ENCODE data around the gene NCBP3.

The NCBP3 gene, protein sequence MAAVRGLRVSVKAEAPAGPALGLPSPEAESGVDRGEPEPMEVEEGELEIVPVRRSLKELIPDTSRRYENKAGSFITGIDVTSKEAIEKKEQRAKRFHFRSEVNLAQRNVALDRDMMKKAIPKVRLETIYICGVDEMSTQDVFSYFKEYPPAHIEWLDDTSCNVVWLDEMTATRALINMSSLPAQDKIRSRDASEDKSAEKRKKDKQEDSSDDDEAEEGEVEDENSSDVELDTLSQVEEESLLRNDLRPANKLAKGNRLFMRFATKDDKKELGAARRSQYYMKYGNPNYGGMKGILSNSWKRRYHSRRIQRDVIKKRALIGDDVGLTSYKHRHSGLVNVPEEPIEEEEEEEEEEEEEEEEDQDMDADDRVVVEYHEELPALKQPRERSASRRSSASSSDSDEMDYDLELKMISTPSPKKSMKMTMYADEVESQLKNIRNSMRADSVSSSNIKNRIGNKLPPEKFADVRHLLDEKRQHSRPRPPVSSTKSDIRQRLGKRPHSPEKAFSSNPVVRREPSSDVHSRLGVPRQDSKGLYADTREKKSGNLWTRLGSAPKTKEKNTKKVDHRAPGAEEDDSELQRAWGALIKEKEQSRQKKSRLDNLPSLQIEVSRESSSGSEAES

DNA sequence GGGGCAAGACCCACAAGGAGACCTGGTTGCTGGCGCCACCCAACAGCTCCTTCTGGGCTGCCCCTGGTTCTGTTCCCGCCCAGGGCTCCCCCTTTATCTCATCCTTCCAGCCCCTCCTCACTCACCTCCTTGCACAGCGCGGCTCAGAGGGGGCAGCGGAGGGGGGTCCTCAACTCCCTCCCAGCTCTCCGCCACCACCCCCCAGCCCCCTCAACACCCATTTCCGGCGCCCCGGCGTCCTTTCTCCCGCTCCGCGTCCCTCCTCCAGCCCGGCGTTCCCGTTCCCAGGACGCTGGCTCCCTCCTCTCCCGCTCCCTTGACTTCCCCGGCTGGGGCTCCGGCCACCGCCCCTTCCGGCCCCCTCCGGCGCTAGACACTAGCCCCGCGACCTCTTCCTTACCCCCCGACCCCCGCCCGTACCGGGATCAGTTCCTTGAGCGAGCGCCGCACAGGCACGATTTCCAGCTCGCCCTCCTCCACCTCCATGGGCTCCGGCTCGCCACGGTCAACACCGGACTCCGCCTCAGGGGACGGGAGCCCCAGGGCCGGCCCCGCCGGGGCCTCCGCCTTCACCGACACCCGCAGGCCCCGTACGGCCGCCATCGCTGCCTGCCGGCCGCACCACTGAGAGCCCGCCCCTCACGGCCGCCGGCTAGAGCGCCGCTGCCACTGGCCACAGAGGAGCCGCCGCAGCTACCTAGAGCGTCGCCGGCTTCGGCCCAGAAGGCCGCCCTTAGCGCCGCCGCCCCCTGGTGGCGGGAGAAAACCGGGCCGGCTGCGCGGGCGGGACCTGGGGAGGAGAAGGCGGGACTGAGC, at the start of gene NCBP3:
TSS of gene NCBP3 (minus strand) at position 626 of the 816 bp plus-strand sequence. CDS start at position 603, 23 bp downstream.
- Histone ChIP-seq H3K9ac (peak within 1 kb of the TSS; percentile 88), H2AFZ (peak within 1 kb of the TSS; percentile 97), H3K4me2 (ENCODE audit: low read length) (peak within 1 kb of the TSS; percentile 50), H3K27me3 (ENCODE audit: control insufficient read depth, insufficient read depth, low read length) (no peaks in the 10 kb centered on the region), H3K36me3 (ENCODE audit: control insufficient read depth, insufficient read depth, low read length) (no peaks in the 10 kb centered on the region), H3K4me3 (ENCODE audit: low read depth, low read length) (peak within 1 kb of the TSS; percentile 97), H3K4me1 (no peaks in the 10 kb centered on the region), H3K79me2 (peaks cover 10% of the 10 kb centered on the region), H3K9me3 (ENCODE audit: control insufficient read depth, low read length) (no peaks in the 10 kb centered on the region), H3K27ac (peak within 1 kb of the TSS; percentile 82)
- TF ChIP-seq, protein P1, sequence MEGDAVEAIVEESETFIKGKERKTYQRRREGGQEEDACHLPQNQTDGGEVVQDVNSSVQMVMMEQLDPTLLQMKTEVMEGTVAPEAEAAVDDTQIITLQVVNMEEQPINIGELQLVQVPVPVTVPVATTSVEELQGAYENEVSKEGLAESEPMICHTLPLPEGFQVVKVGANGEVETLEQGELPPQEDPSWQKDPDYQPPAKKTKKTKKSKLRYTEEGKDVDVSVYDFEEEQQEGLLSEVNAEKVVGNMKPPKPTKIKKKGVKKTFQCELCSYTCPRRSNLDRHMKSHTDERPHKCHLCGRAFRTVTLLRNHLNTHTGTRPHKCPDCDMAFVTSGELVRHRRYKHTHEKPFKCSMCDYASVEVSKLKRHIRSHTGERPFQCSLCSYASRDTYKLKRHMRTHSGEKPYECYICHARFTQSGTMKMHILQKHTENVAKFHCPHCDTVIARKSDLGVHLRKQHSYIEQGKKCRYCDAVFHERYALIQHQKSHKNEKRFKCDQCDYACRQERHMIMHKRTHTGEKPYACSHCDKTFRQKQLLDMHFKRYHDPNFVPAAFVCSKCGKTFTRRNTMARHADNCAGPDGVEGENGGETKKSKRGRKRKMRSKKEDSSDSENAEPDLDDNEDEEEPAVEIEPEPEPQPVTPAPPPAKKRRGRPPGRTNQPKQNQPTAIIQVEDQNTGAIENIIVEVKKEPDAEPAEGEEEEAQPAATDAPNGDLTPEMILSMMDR (IDR thresholded peaks at IDR 0.05), result peak; percentile 98

DNA sequence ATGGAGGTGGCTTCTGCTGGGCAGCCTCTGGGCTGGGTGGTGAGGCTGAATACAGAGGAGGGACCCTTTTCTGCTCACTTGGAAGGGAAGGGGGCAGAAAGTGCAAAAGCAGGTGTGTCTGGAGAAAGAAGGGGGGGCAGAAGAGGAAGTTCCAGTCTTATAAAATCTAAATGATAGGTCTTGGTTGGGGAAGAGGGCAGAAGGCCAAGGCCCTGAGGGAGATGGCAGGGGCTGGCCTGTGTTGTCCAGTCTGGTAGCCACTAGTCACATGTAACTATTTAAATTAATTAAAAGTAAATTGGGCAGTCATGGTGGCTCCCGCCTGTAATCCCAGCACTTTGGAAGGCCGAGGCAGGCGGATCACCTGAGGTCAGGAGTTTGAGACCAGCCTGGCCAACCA, 49.3 kb upstream of the NCBP3 start:
- Histone ChIP-seq H3K9ac (no peak overlapping the region), H3K79me2 (no peaks in the 10 kb centered on the region), H3K4me2 (ENCODE audit: low read length) (no peak overlapping the region), H3K4me3 (ENCODE audit: low read depth, low read length) (no peak overlapping the region), H3K36me3 (ENCODE audit: control insufficient read depth, insufficient read depth, low read length) (no peaks in the 10 kb centered on the region), H3K27me3 (ENCODE audit: control insufficient read depth, insufficient read depth, low read length) (no peaks in the 10 kb centered on the region), H3K27ac (peak overlapping the region; percentile 67), H3K9me3 (ENCODE audit: control insufficient read depth, low read length) (no peaks in the 10 kb centered on the region), H2AFZ (peak overlapping the region; percentile 54), H3K4me1 (peaks cover 10% of the 10 kb centered on the region)
- TF ChIP-seq, protein P1 (IDR thresholded peaks at IDR 0.05), result no peak

DNA sequence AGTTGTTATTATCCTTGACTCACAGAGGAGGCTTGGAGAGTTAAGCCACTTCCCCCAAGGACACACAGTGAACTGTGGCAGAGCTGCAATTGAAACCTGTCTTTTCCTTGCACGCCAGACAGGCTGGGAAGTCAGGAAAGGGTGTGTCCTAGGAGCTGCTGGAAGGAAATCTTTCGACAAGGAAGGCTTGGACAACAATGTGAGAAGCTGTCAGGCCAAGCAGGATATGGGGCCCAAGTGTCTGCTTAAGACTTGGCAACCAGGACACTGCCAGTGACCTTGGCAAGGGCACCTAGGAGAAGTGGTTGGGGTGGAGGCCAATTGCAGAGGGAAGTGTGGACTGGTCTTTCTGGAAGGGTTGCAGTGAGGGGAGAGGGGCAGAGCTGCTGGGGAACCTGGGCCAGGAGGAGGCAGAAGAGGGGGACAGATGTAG, 48.9 kb upstream of the NCBP3 start:
- H3K4me2 ChIP-seq (ENCODE audit: low read length), result no peak overlapping the region
- no peaks in the 10 kb centered on the region for H3K36me3 ChIP-seq (ENCODE audit: control insufficient read depth, insufficient read depth, low read length)
- H3K9ac ChIP-seq, result no peak overlapping the region
- no peaks in the 10 kb centered on the region for H3K27me3 ChIP-seq (ENCODE audit: control insufficient read depth, insufficient read depth, low read length)
- peaks cover 10% of the 10 kb centered on the region for H3K4me1 ChIP-seq
- TF ChIP-seq, protein P1 (IDR thresholded peaks at IDR 0.05), result no peak
- peak overlapping the region; percentile 54 for H2AFZ ChIP-seq
- H3K9me3 ChIP-seq (ENCODE audit: control insufficient read depth, low read length), result no peaks in the 10 kb centered on the region
- peak overlapping the region; percentile 67 for H3K27ac ChIP-seq
- no peak overlapping the region for H3K4me3 ChIP-seq (ENCODE audit: low read depth, low read length)
- no peaks in the 10 kb centered on the region for H3K79me2 ChIP-seq

DNA sequence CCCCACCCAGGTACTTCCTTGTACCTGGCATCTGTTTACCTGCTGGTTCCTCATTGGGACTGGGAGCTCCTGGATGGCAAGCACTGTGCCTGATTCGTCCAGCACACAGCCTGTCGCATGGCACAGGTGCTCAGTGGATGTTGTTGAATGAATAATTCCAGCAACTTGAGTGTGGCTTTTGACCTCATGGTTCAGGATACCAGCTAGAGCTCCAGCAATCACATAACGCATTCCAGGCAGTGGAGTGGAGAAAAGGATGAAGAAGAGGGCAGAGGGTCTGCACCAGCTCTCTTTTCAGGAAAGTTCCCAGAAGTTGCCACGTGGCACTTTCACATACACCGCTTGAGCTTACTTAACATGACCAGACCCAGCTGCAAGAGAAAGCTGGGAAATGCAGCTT, 48.1 kb upstream of the NCBP3 start:
- Histone ChIP-seq H3K9me3 (ENCODE audit: control insufficient read depth, low read length) (no peaks in the 10 kb centered on the region), H3K27me3 (ENCODE audit: control insufficient read depth, insufficient read depth, low read length) (no peaks in the 10 kb centered on the region), H3K4me2 (ENCODE audit: low read length) (peak overlapping the region; percentile 71), H3K36me3 (ENCODE audit: control insufficient read depth, insufficient read depth, low read length) (no peaks in the 10 kb centered on the region), H3K79me2 (no peaks in the 10 kb centered on the region), H2AFZ (peak overlapping the region; percentile 54), H3K4me1 (peaks cover 10% of the 10 kb centered on the region), H3K4me3 (ENCODE audit: low read depth, low read length) (peak overlapping the region; percentile 53), H3K27ac (peak overlapping the region; percentile 67), H3K9ac (no peak overlapping the region)
- TF ChIP-seq, protein P1 (IDR thresholded peaks at IDR 0.05), result no peak
